SK-N-SH (cell line): Measurements from ENCODE around the gene GALK1.

Source experiments
- CTCF ChIP-seq: fragments of 200-600 bp; sonication (generic); IDR thresholded peaks from 2 replicates; pipeline ENCODE4 v1.6.1; 2017; ENCODE audit warnings: antibody characterized with exemption, mild to moderate bottlenecking, moderate library complexity
- EZH2phosphoT487 ChIP-seq: fragments of 200-600 bp; sonication (generic); IDR thresholded peaks from 2 replicates; pipeline ENCODE4 v1.6.1; 2017; ENCODE audit warnings: low read depth, mixed run types, mild to moderate bottlenecking, antibody characterized with exemption, moderate library complexity, borderline replicate concordance
- FOXJ3 ChIP-seq: sonication (generic); formaldehyde crosslinking; IDR thresholded peaks from 2 replicates; pipeline ENCODE4 v1.5.1; 2020; ENCODE audit warnings: mild to moderate bottlenecking, missing genetic modification reagents
- FOXM1 ChIP-seq: IDR thresholded peaks from 2 replicates; pipeline ENCODE4 v1.4.0; 2012; ENCODE audit warnings: low read depth, mild to moderate bottlenecking
- MAX ChIP-seq: IDR thresholded peaks from 2 replicates; pipeline ENCODE4 v1.4.0; 2012; ENCODE audit warnings: low read depth
- PBX3 ChIP-seq: IDR thresholded peaks from 2 replicates; pipeline ENCODE4; 2012
- RAD21 ChIP-seq: IDR thresholded peaks from 2 replicates; pipeline ENCODE4 v1.6.1; 2012; ENCODE audit warnings: mild to moderate bottlenecking, low read length
- RCOR1 ChIP-seq: fragments of 150-350 bp; IDR thresholded peaks from 2 replicates; pipeline ENCODE4 v1.6.1; 2017; ENCODE audit warnings: antibody characterized with exemption, low read length
- REST ChIP-seq: IDR thresholded peaks from 2 replicates; pipeline ENCODE4 v1.6.1; 2012; ENCODE audit warnings: mild to moderate bottlenecking, low read depth, low read length, moderate library complexity
- SIN3A ChIP-seq: IDR thresholded peaks from 2 replicates; pipeline ENCODE4 v1.6.1; 2012; ENCODE audit warnings: low read depth, mild to moderate bottlenecking, low read length, moderate library complexity, borderline replicate concordance
- SMC3 ChIP-seq: IDR thresholded peaks from 2 replicates; pipeline ENCODE4 v1.6.1; 2012; ENCODE audit warnings: low read depth, low read length, improper control_type of control experiment
- TCF12 ChIP-seq: IDR thresholded peaks from 2 replicates; pipeline ENCODE4 v1.4.0; 2012
- ZBTB33 ChIP-seq: IDR thresholded peaks from 2 replicates; pipeline ENCODE4 v1.4.0; 2012; ENCODE audit warnings: low read depth, borderline replicate concordance

- no peak for TF ChIP-seq FOXM1
- no peak for TF ChIP-seq CTCF
- TF ChIP-seq EZH2phosphoT487 = no peak
- no peak for TF ChIP-seq ZBTB33
- no peak for TF ChIP-seq TCF12
- TF ChIP-seq SIN3A = no peak
- no peak for TF ChIP-seq REST
- no peak for TF ChIP-seq RCOR1
- TF ChIP-seq PBX3 = no peak
- TF ChIP-seq MAX = no peak
- TF ChIP-seq RAD21 = no peak
- no peak for TF ChIP-seq SMC3
- TF ChIP-seq FOXJ3 (CRISPR knock-in tag) = no peak
These were observed 8.4 kb downstream of the GALK1 start for GRCh38 chr17:75756451-75757085.
